ENCODE results near the gene FAM240A. TPM values are rescaled to one million over a fixed set of nuclear protein-coding genes. Genes with fewer than 3 reads are reported as not detected.

FAM240A gene
- total RNA-seq: not detected in 2 replicates

GRCh38 chr3:46612324-46612723 lies at the start of gene FAM240A:
FAM240A (plus strand) TSS chr3:46612525; CDS start chr3:46612684, 159 bp downstream.

GRCh38 chr3:46566040-46566641 lies 46.2 kb upstream of the FAM240A start, which contains the start of gene LRRC2:
LRRC2 (minus strand) TSS chr3:46566302; CDS start chr3:46551591, 14,711 bp downstream.

Other genes with a start within 250 kb of the FAM240A start
- gene CCR5, start 241.6 kb upstream of the FAM240A start, total RNA-seq: not detected in 2 replicates
- 0.33 TPM in 1 of 2 replicates, not detected in the other for gene CCRL2, start 205.3 kb upstream of the FAM240A start, total RNA-seq
- not detected in 2 replicates for gene LTF, start 147.6 kb upstream of the FAM240A start, total RNA-seq
- gene RTP3, start 114.5 kb upstream of the FAM240A start, total RNA-seq: not detected in 2 replicates
- under 0.01 and 0.16 TPM in 2 replicates for gene LRRC2, start 46.2 kb upstream of the FAM240A start, total RNA-seq
- gene ALS2CL, start 81.2 kb downstream of the FAM240A start, total RNA-seq: 3.3 and 7.7 TPM in 2 replicates
- gene TMIE, start 88.9 kb downstream of the FAM240A start, total RNA-seq: 0.13 TPM in 1 of 2 replicates, not detected in the other
- 0.16 and 0.63 TPM in 2 replicates for gene PRSS50, start 105.3 kb downstream of the FAM240A start, total RNA-seq